Effector CD8-positive, alpha-beta T cell (primary cell): ENCODE results near the gene ZNF235.
"Not testable (repeated sequence)": the region's sequence is repeated elsewhere in the genome, so short reads cannot be mapped to it uniquely, and the experiment has no call there.

Experiments used
- DNase-seq: peaks from one replicate; lab custom pipeline; 2025; lab: John Stamatoyannopoulos, UW

The ZNF235 gene

GRCh38 chr19:44255705-44256411, 49.0 kb downstream of the ZNF235 start:
- no peak for DNase-seq

GRCh38 chr19:44254496-44254895, 50.3 kb downstream of the ZNF235 start:
- no peak for DNase-seq

- not testable (repeated sequence) for DNase-seq
Observed at GRCh38 chr19:44253392-44253791, 51.4 kb downstream of the ZNF235 start.

- DNase-seq: not testable (repeated sequence)
Observed at GRCh38 chr19:44252332-44252731, 52.5 kb downstream of the ZNF235 start.

GRCh38 chr19:44236384-44236783, 68.4 kb downstream of the ZNF235 start:
- no peak for DNase-seq
